Medulla oblongata (tissue), 1 donor: Measurements from ENCODE around the gene ITPK1.

Experiments
- DNase-seq: peaks from one replicate; pipeline ENCODE4 v3.0.0-alpha.2; 2015; ENCODE audit errors: extremely low spot score

Gene ITPK1

DNA sequence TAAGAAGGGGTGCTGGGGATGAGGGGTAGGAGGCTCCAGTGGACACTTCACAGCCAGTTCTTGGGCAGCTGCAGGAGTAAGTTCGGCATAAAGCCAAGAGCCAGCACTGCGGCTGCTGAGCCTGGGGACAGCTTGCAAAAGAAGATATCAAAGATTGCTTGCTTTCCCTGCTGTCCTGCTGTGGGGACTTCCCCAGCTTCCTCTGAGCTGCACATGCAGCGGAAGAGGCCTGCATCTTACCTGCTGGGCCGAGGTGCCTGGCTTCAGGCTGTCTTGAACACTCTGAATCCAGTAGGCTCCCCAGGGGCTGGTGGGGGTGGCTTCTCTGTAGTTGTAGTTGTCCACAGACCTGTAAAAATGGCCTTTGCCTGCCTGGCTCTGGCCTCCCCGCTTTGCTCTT lies 191.5 kb downstream of the ITPK1 start:
- no peak for DNase-seq

DNA sequence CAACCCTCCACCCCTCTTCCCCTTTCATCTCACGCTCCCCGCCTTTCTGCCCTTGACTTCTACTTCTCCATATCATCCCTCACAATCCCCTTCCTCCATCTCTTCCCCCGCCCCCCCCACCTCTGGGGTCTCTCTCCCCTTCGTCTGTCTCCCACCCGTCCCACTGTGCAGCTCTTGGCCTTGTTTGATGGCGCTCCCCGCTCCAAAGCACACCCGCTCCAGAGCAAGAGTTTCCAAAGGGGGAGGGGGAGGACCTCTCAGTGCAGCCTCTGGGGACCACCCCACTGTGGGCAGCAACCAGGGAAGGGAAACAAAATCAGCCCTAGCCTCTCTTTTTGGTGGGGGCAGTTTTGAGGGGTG lies 192.0 kb downstream of the ITPK1 start:
- no peak for DNase-seq

DNA sequence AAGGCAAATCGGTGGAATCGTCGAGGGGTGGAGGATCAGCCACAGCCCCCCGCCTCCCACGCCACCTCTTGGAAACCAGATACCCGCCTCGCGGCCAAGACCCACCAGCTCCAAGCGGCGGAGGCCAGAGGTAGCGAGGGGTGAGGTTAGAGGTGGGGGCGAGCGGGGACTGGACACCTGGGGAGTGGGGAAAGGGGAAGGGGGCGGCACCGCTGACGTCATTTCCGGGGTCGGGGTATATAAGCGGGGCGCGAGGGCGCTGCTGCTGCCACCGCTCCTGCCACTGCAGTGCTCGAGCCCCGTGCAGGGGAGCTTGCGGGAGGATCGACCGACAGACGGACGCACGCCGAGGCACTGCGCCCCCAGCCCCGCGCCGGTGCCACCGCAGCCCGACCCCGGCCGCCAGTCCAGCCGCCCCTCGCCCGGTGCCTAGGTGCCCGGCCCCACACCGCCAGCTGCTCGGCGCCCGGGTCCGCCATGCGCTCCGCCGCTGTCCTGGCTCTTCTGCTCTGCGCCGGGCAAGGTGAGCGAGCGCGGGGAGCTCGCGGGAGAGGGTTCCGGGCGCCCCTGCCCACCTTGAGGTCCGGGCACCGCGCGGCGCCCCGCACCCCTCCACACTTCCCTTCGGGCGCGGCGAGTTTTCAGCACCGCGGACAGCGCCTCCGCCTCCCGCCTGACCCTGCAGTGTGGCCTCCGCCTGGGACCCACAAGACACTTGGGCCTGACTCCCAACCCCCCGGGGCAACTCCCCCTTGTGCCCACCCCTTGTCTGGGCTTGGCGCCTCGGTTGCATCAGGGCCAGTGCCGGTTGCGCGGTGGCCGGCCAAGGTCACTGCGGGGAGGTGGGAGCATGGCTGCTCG lies 192.6 kb downstream of the ITPK1 start, which contains the start of gene CHGA:
Gene CHGA, plus strand, starts transcription at position 268 of the 861 bp plus-strand sequence. Its CDS starts 210 bp downstream, at position 478.
- DNase-seq, result peak; percentile 23

DNA sequence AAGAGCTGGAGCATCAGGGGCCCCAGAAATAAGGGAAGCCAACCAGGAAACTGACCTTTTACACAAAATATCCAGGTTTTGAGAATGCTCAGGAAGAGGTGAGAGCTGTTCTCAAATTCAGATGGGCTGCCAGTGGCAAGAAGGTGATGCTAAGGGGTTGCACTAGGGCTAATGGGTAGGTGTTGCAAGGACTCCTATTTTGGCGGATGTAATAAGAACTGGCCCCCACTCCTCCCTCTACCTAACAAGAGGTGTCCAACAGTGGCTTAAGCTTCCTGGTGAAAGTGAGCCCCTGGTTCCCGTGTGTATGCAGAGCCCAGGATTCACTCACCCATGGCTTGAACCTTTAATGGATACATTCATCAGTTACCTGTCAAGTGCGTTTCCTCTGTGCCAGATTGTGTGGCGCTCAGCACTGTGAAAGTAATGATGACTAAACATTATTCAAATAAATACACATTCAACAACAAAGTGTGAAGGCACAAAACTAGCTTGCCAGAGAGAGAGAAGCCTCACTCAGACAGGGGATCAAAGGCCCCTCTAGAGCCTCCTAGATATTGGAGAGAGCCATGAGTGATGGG lies 193.5 kb downstream of the ITPK1 start:
- DNase-seq, result no peak

DNA sequence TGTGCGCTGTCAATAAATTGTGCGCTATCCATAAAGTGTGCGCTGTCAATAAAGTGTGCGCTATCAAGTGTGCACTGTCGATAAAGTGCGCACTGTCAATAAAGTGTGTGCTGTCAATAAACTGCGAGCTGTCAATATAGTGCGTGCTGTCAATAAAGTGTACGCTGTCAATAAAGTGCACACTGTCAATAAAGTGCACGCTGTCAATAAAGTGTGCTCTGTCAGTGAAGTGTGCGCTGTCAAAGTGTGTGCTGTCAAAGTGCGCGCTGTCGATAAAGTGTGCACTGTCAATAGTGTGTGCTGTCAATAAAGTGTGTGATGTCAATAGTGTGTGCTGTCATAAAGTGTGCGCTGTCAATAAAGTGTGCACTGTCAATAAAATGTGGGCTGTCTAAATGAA lies 195.7 kb downstream of the ITPK1 start:
- DNase-seq, result no peak

DNA sequence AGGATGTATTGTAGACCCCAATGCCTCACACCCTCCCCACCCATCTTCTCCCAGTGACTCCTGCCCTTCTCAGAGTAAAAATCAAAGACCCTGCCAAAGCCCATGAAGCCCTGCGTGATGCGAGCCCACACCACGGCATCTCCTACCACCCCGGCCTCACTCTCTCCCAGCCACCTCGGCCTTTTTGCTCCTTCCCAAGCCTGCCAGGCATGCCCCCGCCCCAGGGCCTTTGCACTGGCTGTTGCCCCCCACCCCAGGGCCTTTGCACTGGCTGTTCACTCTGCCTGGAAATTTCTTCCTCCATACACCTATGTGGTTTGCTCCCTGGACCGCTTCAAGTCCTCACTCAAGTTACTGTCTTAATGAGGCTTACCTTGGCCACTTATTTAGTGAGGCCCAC lies 197.8 kb downstream of the ITPK1 start:
- DNase-seq, result no peak

DNA sequence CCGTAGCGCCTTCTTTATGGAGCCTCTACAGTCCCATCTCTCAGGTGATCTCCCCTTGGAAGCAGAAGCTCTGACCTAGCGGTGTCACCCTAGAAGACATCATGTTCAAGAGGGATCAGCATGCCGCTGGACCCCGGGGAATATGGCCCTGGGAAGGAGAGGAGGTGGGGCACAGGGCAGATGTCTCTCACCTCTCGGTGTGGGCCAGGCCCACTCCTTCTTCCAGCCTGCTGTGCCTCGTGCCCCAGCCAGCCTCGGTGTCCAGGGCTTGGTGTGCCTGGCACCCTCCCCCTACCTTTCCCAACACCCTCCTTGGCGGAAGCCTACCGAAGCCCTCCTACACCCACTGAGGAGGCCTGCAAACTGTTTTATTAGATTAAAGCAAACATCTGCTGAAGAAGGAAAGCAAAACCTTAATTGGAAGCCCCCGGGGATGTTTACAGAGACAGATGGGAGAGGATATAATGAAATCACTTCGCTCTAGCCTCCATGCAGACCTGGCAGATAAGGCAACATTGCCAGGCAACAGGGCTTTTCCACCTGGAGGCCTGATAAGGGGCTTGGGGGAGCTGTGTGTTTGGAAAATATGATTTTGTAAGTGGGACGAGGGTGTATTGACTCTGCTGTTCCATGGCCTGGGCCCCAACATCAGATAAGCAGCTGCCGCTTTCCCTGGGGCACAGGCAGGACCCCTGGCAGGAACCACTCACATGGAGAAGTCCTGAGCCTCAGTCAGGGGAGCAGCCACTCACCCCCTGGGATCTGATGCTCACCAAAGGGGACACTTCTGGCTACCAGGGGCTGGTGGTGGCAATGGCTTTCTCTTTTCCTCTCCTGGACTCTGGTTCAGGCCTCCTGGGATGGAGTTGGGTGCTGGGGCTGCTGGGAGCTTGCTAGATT lies 198.4 kb downstream of the ITPK1 start:
- no peak for DNase-seq

DNA sequence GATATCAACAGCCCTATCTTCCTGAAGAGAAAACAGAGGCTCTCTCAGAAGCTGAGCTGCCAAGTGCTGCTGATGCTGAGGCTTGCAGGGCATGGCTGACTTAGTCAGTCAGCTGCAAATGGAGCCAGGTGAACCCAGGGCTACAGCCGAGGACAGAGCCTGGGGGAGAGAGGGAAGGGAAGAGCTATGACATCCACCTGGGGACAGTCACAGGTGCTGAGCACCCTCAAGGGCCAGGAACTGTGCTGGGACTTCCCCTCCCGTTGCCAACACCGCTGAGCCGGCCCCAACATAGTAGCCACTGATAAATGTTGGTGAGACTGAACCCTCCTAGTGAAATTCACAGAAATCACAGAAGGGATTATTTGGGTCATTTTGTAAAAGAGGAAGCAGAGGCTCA lies 199.5 kb downstream of the ITPK1 start:
- no peak for DNase-seq

DNA sequence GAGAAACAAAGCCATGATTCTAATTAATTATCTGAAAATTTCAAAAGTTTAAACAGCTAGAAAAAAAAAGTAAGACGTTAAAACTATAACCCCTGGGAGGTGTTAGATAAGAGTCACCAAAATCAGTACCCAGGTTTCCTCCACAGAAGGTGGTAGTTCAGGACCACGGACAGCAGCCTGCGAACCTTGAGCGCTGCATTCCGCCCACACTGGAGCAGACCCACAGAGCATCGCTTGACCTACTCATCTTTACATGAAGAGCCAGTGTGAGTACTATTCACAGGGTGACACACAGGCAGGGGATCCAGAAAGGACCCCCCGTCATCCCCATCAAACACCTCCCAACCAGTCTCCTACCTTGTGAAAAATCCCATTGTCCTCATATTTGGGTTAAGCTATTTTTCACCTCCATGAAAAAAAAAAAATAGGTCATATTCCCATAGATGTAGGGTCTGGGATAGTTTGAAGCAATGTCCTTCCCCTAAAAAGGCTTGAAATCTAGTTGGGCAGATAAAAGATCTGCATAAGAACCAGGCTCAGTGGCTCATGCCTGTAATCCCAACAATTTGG lies 201.6 kb downstream of the ITPK1 start:
- no peak for DNase-seq

DNA sequence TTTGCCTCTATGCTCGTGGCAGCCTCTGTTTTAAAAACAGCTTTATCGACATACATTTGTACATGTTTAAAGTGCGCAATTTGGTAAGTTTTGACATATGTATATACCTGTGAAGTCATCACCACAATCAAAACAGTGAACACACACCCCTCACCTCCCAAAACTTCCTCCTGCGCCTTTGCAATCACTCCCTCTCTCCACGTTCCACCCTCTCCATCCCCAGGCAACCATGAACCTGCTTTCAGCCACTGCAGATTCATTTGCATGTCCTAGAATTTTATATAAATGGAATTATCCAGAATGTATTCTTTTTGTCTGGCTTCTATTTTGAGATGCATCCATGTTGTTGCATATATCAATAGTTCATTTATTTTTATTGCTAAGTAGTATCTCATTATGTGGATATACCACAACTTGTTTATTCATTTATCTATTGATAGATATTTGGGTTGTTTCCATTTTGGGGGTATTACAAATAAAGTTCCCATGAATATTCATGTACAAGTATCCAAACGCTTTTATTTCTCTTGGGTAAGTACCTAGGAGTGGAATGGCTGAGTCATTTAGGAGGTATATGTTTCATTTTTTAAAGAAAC lies 208.3 kb downstream of the ITPK1 start:
- DNase-seq, result no peak

DNA sequence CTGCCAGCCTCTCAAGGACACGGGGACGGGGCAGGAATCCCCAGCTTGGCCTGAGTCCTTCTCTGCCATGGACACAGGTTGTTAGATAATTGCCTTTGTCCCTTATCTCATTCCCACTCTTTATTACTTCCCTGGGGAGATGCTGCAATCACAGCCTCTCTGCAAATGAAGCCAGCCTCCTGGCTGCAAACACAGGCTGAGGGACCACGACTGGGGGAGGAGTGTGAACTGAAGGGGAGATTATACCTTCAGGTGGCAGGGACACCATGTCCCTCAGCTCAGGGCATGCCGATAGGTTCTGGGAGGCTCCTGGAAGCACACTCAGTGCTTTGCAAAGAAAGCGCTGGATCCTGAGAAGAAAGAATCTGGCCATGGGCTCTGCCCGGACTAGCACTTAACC lies 208.9 kb downstream of the ITPK1 start:
- DNase-seq, result no peak

DNA sequence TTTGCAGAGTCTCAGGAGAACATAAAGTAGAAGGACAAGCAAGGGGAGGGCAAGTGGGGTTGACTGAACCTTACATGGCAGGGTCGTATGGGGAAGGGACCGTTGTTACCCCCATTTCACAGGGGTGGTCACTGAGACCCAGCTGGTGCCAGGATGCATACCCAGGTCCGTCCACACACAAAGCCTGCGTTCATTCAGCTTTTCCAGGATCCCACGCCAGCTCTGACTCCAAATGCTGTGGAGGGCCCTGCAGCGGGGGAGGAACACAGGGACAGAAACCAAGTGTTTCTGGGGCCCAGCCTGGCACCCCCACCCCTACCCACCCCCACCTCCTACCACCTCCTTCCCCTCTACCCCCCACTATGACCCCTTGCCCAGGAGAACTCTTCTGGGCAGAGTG lies 209.3 kb downstream of the ITPK1 start:
- DNase-seq, result no peak

DNA sequence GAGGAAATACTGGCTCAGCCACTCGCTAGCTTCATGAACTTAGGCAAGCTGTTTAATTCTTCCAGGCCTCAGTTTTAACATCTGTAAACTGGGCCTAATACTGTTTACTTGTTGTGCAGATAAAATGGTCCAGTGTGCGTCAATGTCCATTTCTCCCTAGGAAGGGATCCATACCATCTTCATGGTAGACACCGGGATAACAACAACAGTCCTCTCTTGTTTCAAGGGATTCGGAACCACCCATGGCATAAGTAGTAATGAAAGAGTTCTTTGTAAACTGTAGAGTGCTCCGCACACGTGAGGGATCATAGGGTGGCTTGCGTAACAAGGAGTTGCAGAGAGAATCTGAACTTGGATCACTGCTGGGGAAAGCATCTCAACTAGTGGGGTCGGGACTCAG lies 210.1 kb downstream of the ITPK1 start:
- no peak for DNase-seq

DNA sequence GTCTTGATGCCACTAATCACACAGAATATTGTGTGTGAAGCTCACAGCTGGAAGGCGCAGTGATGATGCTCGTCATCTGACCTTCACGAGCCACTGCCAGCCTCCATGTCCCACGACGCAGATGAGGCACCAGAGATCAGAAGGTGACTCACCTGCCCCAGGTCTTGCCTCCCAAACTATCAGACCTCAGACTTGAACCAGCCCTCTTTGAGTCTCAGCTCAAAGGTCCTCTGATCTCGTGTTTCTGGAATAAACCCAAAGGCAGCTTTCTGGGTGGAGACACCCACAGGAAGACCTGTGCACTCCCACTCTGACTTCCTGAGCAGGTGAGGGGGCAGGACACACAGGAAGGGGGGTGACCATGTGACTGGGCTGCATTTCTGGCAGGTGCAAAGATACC lies 212.4 kb downstream of the ITPK1 start:
- no peak for DNase-seq

DNA sequence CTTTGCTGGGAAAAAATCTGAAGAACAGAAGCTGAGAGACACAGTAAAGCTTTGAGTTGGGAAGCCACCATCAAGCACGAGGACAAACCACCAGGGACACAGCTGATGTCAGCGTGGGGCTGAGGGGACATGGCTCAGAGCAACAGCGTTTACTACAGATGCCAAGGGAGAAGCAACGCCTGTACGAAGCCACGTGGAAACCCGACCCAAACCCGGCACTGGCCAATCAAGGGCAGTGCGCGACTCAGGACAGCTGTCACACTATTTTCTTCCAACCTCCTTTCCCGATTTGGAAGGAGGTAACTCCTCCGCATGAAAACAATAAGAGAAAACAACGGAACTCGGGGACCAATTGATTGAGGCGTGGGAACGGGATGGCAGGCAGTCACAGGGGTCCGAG lies 213.0 kb downstream of the ITPK1 start:
- no peak for DNase-seq

DNA sequence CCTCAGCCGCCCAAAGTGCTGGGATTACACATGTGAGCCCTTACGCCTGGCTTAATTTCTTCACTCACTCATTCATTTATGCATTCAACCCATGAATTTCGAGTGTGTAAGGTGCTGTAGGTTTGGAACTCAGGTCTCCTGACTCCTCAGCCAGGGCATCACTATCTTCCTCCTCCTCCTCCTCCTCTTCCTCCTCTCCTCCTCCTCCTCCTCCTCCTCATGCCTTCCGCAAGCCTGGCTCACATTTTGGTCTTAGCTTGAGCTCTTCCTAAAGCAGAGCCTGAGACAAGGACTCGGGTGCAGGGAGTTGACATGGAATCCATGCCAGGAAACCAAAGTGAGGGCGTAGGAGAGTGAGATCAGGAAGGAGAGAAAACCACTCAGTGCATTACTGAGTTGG lies 213.5 kb downstream of the ITPK1 start:
- DNase-seq, result no peak

DNA sequence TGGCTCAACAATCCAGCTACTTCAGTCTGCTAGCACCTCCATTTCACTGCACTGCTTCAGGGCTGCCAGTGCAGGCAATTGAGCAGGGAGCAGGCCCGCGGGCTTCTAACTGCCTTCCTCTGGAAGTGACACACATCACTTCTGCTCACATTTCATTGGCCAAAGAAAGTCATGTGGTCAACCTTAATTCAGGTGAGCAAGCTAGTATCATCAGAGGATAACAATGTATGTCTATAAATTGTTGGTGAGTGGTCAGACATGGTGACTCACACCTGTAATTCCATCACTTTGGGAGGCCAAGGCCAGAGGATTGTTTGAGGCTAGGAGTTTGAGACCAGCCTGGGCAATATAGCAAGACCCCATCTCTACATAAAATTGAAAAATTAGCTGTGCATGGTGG lies 215.1 kb downstream of the ITPK1 start:
- no peak for DNase-seq

DNA sequence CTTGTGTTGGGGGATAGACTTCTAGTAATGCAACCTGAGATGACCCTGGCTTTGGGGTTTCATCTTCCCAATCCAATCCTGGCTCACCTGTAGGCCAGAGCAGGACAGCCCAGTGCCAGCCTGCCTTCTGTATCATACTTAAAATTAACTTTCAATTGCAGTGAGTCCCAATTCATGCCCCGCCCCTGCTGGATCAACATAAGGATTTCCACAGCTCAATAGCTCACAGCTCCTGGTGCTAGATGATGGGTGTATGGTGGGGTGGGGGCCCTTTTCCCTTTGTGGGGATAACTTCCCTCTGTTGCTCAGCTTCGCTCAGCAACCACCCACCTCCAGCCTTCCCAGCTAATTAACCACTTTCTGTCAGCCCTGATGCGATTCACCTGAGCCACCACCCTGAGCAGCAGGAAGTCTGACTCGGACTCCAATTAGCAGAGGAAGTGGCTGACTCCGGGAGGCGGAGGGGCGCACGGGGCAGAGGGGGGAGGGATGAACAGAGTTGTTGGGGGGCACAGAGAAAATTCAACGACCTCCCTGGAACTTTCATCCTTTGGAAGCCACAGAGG lies 217.1 kb downstream of the ITPK1 start:
- DNase-seq, result no peak

DNA sequence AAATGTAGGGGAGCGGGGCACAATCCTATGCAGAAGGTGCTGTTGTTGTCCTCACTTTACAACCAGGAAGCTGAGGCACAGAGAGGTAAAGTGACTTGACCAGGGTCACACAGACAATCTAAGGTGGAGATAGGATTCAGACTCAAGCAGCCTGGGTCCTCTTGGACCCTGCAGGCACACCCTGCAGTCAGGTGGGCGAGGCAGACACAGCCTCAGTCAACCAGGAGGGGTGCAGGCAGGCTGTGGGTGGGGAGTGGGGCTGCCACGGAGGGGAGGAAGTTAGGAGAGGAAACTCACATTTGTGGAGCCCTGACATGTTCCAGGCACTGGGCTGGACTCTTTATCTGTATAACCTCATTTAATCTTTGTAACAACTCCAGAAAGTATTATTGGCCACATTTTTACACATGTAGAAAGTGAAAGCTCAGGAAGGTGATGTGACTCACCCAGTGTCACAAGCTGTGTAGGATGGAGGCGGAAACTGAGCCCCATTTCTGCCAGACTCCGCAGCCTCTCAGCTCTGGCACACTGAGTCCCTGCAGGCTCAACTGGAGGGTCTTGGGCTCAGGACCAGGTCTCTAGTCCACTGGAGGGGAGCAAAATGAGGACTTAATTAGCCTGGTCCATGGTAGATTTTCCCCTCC lies 217.7 kb downstream of the ITPK1 start:
- no peak for DNase-seq

DNA sequence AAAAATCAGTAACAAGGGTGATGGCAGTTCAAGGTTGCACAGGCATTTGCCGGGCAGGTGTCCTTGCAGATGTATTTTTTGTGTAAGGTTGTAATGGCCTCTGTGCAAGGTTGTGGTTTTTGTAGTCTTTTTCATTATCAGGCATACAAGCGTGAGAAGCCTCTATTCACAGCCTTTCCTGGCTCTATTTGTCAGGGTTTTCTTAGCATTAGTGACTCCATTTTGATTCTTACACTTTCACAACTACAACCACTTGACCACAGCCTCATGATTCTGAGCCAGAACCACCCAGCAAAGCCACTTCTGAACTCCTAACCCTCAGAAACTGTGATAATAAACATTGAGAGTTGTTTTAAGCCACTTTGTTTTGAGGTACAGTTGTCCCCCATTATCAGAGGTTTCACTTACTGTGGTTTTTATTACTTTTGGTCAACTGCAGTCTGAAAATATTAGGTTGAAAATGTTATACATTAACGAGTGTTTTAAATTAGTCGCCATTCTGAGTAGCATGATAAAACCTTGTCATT lies 220.3 kb downstream of the ITPK1 start:
- DNase-seq, result no peak

DNA sequence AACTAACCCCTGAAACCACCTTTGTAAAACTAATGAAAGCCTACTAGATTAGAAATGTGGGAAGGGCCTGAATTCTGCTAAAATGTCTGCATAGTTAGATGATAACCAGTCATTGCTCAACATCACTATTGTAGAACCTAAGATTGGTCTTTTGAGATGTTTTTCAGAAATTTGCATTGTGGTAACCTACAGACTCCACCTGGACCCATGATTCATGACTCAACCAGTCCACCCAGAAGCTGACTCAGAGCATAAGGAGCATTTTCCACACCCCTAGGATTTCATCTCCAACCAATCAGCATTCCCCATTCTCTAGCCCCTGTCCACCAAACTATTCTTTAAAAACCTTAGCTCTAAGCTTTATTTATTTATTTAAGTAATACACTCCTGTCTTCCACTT lies 223.1 kb downstream of the ITPK1 start:
- DNase-seq, result no peak
